Naive B cell (primary cell): ENCODE data around the gene TMPRSS7. TPM values are rescaled to one million over a fixed set of nuclear protein-coding genes. Genes with fewer than 3 reads are reported as not detected.

Experiments used
- polyA plus RNA-seq, 6 donors: library from polyadenylated mRNA; unstranded; fragments of 300-500 nt; fragmentation: Illumina TruSeq; gene quantifications; one replicate each; pipeline ENCODE4 v1.2.3, GENCODE V29; 2021; ENCODE audit warnings: low read depth in 6 of 6

Gene TMPRSS7
- polyA plus RNA-seq, 6 donors from 2014 or later = not detected

Other genes with a start within 250 kb of the TMPRSS7 start
- 1 to 10 TPM; 2.1 to 6.7 (median 4.5) TPM for gene PHLDB2, start 175.5 kb upstream of the TMPRSS7 start, polyA plus RNA-seq
- gene ABHD10, start 55.7 kb upstream of the TMPRSS7 start, polyA plus RNA-seq = 10 to 100 TPM; 46.8 to 74.4 (median 62.4) TPM
- not detected for gene TAGLN3, start 35.8 kb upstream of the TMPRSS7 start, polyA plus RNA-seq
- 1 to 10 TPM in 1 of 6 donors, under 1 TPM in 4, not detected in 1; 0.23 to 1.1 (median 0.61) TPM for gene C3orf52, start 51.7 kb downstream of the TMPRSS7 start, polyA plus RNA-seq
- gene GCSAM, start 98.5 kb downstream of the TMPRSS7 start, polyA plus RNA-seq = 10 to 100 TPM; 24.3 to 84.9 (median 41.6) TPM